GM12874 (cell line): Measurements from ENCODE around the gene IRF2BPL.

Experiments
- CTCF ChIP-seq: IDR thresholded peaks from 2 replicates; pipeline ENCODE4 v1.5.1; 2011; ENCODE audit warnings: low read depth, mild to moderate bottlenecking, control low read depth, low read length, moderate library complexity; ENCODE audit not compliant: insufficient read depth

Gene IRF2BPL

GRCh38 chr14:77052281-77053044 is 24.0 kb upstream of the IRF2BPL start:
- no peak for TF ChIP-seq CTCF

GRCh38 chr14:77051116-77051515 is 22.6 kb upstream of the IRF2BPL start:
- TF ChIP-seq CTCF: no peak

GRCh38 chr14:77046721-77047120 is 18.2 kb upstream of the IRF2BPL start:
- no peak for TF ChIP-seq CTCF

DNA sequence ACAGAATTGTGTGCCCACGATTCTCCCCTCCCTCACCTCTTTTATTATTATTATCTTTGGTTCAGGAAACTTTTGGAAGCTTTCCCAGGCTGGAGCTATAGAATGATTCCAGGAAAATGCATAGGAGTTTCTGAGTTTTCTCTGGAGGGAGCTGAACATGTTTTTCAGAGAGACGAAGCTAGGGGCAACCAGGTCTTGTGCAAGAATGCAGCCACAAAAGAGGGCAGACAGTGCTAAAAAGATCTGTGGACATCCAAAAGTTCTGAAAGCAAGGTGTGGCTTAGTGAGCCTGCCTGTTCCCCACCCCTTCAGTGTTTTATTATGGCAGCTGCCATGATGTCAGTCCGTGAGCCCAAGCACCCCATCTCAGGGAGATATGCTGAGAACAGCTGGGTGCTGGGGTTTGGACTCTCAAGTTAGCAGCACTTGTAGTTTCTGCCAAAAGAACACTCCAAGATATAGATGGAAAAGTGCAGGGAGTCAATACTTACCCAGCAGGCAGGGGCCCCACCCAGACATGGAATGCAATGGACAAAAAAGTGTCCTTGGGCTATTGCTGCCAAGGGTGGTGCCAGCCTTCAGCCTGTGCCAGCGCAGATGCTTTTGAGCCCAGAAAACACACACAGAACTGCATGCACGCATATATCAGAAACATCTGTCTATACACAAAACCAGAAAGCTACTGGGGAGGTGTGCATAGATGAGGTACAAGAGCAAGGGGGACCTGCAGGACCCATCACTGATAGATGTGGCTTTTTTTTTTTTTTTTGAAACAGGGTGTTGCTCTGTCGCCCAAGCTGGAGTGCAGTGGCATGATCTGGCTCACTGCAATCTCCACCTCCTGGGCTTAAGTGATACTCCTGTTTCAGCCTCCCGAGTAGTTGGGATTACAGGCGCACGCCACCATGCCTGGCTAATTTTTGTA is 17.0 kb upstream of the IRF2BPL start:
- TF ChIP-seq CTCF: no peak

DNA sequence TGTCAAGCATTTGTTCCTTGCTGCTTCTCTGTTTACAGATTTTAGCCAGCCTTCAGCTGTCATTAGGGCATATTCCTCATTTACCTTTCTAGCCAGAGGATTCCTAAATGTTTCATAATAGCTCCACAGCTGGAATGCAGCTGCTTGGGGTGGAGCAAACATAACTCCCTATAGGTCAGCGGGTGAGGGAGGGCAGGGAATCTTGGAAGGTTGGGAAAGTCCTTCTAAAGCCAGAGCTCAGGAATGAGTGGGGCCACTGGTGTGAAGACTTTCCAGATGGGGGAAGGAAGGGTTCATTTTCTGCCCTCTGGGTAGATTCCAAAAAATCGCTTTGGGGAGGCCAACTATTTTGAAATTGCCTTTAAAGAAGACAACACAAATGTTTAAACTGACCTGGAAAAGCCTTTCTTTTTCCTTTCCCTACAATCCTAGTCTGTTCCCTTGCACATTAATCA is 16.3 kb upstream of the IRF2BPL start:
- TF ChIP-seq CTCF: no peak

DNA sequence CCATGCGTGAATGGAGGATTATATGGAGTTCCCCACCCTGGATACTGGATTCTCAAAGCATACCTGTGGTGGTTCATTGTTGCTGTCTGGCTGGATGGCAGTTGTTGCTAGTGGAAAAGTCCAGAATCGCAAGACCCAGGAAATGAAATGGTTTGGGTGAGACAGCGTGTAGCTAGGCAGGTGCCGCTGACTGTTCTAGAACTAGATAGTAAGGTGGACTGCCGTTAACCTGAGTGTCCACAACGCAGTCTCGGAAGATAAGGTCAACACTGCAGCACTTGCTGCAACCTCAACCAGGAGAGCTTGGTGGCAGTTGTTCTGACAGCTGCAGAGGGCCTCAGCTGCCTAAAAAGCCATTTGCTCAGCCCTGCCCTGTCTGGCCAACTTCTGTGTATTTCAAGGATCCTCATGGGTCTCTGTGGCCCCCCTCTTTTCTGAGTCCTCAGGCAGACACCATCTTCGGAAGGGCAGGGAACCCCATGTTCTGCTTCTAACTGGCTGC is 15.5 kb upstream of the IRF2BPL start:
- no peak for TF ChIP-seq CTCF

DNA sequence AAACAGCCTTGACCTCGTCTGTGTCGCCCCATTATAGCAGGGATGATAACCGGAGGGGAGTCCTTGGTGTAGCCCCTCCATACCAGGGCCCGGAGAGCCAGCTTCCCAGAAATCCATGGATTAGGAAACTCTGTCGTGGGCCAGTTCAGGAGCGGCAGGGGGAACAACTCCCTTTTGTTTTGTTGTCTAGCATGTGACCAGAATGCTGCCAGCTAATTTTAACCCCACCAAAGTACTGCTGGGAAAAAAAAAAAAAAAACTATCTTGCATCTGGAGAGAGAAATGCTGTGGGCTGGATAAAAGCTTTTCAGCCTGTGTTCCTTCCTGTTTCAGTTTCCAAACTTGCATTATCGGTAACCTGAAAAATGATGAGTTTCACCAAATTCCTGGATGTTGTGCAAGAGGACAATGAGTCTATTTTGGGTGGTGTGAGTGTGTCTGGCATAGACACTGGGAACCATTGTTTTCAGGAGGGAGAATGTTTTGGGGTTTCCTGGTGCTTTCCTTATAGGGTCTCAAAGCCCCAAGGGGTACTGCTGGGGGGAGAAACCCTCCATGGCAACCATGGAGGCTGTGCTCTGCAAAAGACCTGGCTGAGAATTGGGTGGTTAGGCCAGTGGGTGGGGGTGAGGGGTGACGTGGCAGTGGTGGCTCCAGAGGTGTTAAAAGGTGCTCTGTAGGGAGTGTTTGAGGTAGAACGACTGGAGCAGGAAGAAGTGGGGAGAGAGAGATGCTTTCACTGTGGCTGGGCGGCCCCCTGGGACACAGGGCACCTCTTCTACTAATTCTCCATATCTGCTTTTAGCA is 14.9 kb upstream of the IRF2BPL start:
- TF ChIP-seq CTCF: no peak
